ENCODE measurements around the gene PTPRE. TPM values are rescaled to one million over a fixed set of nuclear protein-coding genes. Genes with fewer than 3 reads are reported as not detected.
A peak's percentile ranks its signal among the peaks of the same experiment; 100 is the strongest.
"Not testable (repeated sequence)": the region's sequence is repeated elsewhere in the genome, so short reads cannot be mapped to it uniquely, and the experiment has no call there.

PTPRE gene
- total RNA-seq, 2 experiments from 2014 or later = 19.9 to 22.3 TPM

DNA sequence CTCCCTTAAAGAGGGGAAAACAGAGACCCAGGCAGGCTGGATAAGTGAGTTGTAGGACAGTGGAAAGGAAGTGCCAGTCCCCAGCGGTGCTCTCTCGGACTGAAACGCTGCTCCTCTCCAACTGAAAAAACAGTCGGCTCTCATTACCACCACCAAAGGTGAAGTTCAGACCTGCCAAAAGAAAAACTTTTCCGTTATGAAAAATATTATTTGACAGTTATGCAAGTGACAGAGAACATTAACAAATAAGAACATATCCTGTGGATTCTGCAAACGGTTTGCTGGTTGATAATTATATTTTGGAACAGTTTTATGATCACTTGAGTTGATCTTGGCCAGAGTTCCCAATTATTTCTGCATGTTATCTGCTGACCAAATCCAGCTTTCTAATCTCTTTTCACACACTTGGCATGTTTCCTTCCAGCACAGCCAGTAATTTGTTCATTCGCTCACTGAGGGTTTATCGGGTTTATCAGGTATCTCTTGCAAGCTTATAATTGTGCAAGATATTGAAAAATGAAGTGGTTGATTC is 82.6 kb downstream of the PTPRE start:
- ChIA-PET CTCF (interaction anchor here (1.0 to 2.5 kb wide), 4 partner anchors 22 to 80 kb away, joined by 3 to 8 read pairs (median 4); no protein-coding TSS in a partner anchor), POLR2A (interaction anchor here (0.9 kb wide), 1 partner anchor 11 kb away, joined by 4 read pairs; no protein-coding TSS in a partner anchor)
- Mint-ChIP-seq H3K27me3 (peaks cover 2% of the 10 kb centered on the region), H3K4me3 (no peak overlapping the region), H3K9me3 (no peaks in the 10 kb centered on the region), H3K36me3 (ENCODE audit: low read depth) (no peaks in the 10 kb centered on the region), H3K4me1 (ENCODE audit: low read depth) (peaks cover 48% of the 10 kb centered on the region), H3K27ac (peak overlapping the region; percentile 95)
- no peak for ATAC-seq
- intact Hi-C loops (cut with micrococcal nuclease) = no loop called here
- TF ChIP-seq, protein P1, sequence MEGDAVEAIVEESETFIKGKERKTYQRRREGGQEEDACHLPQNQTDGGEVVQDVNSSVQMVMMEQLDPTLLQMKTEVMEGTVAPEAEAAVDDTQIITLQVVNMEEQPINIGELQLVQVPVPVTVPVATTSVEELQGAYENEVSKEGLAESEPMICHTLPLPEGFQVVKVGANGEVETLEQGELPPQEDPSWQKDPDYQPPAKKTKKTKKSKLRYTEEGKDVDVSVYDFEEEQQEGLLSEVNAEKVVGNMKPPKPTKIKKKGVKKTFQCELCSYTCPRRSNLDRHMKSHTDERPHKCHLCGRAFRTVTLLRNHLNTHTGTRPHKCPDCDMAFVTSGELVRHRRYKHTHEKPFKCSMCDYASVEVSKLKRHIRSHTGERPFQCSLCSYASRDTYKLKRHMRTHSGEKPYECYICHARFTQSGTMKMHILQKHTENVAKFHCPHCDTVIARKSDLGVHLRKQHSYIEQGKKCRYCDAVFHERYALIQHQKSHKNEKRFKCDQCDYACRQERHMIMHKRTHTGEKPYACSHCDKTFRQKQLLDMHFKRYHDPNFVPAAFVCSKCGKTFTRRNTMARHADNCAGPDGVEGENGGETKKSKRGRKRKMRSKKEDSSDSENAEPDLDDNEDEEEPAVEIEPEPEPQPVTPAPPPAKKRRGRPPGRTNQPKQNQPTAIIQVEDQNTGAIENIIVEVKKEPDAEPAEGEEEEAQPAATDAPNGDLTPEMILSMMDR (IDR thresholded peaks at IDR 0.05) = no peak
- no peak for DNase-seq

DNA sequence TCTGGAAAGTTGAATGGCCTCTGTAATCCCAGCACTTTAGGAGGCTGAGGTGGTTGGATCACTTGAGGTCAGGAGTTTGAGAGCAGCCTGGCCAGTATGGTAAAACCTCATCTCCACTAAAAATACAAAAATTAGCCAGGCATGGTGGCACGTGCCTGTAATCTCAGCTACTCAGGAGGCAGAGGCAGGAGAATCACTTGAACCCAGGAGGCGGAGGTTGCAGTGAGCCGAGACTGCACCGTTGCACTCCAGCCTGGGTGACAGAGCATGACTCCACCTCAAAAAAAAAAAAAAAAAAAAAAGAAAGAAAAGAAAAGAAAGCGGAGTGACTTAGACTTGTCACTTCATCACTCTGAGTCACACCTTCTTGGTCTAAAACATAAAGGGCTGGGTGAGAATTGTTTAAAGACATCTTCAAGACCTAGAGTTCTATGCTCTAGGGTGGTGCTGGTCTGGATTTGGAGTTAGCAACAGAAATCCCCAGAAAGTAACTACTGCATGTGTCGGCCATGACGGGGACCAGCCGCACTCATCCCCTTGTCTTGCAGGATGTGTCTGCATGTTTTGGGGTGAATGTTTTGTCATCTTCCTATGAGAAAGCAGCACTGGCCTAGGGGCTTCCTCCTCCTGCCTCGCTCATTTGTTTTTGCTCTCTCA is 83.4 kb downstream of the PTPRE start:
- DNase-seq = peak; percentile 54
- CTCF ChIA-PET = interaction anchor here (1.2 to 4.0 kb wide), 5 partner anchors 21 to 159 kb away, joined by 3 to 33 read pairs (median 5); partner anchors contain the start of gene PTPRE
- Mint-ChIP-seq H3K27ac (peak overlapping the region; percentile 95), H3K4me1 (ENCODE audit: low read depth) (peaks cover 48% of the 10 kb centered on the region), H3K4me3 (peak overlapping the region; percentile 22)
- ATAC-seq = peak; percentile 84
- H3K36me3 Mint-ChIP-seq (ENCODE audit: low read depth); intact Hi-C loops (cut with micrococcal nuclease); H3K9me3 Mint-ChIP-seq; H3K27me3 Mint-ChIP-seq: not testable (repeated sequence)
- POLR2A ChIA-PET = interaction anchor here (0.9 to 1.6 kb wide), 2 partner anchors 10 to 24 kb away, joined by 4 read pairs; no protein-coding TSS in a partner anchor

DNA sequence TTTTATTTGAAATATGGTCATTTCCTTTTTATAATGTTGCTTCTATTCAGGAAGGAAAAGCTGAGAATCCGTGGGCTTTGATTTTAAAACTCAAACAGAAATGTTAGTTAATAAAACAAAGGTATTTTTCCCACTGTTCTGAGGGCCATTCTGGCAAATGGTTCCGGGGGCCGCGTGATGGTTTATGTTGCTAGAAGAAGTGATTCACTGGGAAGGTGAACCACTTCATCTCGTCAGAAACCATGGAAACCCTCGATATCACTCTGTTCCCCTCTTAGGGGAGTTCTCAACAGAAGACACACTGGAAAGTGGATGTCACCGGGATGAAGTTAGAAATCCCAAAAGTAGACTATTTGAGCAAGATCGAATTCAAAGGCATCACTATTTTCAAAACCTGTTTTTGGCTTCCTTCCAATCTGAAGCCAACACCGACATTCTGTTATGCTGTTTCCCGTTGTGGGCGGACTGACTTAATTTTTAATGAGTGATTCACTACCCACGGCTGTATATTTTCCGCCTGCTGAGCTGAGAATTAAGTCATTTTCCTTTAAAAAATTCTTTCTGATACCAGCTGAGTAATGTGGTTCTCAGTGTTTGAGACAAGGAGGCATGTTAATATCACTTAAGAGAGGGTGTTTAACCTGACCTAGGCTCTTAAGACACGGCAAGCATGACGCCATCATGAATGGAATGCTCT is 84.1 kb downstream of the PTPRE start:
- ATAC-seq (peak; percentile 77), DNase-seq (peak; percentile 88)
- TF ChIP-seq, protein P1 (IDR thresholded peaks at IDR 0.05) = no peak
- Mint-ChIP-seq H3K4me3 (peak overlapping the region; percentile 50), H3K36me3 (ENCODE audit: low read depth) (no peaks in the 10 kb centered on the region), H3K4me1 (ENCODE audit: low read depth) (peaks cover 48% of the 10 kb centered on the region), H3K27ac (peak overlapping the region; percentile 95), H3K27me3 (no peaks in the 10 kb centered on the region), H3K9me3 (no peaks in the 10 kb centered on the region)
- ChIA-PET CTCF (interaction anchor here (0.8 to 4.0 kb wide), 9 partner anchors 17 to 158 kb away, joined by 3 to 33 read pairs (median 4); partner anchors contain the start of gene PTPRE), POLR2A (interaction anchor here (1.0 to 1.6 kb wide), 5 partner anchors 10 to 23 kb away, joined by 3 to 4 read pairs (median 4); no protein-coding TSS in a partner anchor)
- intact Hi-C loops (cut with micrococcal nuclease) = no loop called here

DNA sequence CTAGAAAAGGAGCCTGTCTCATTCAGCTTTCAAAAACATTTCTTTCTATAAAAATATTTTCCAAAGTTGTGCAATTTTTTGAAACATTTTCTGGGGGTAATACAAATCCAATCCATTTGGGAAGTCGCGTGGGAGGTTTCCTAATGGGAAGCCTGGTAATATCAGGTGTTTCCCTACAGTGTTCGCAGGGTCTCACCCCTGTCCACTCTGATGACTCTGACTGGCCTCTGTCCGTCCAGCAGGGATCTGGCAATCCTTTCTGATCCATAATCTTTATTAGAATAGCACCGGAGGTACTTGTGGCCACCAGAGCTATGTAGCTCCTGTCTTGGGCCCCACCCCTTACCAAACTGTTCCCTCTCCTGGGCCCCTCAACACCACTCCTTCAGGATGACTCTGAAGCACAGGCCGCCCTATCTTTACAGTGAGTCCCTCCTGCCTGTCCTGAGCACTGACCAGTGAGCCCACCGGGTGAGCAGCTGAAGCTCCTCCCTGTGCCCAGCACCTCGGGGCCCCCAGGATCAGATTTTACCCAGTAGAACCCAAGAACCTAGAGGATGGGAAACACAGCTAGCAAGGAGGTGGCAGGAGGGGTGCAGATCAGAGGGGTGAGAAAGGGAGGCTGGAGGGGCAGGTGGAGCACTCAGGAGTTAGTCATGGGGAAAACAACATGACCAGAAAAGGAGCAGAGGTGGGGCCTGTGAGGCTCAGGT is 84.8 kb downstream of the PTPRE start:
- Mint-ChIP-seq H3K4me3 (peak overlapping the region; percentile 50), H3K27me3 (no peaks in the 10 kb centered on the region), H3K9me3 (no peaks in the 10 kb centered on the region), H3K36me3 (ENCODE audit: low read depth) (no peaks in the 10 kb centered on the region), H3K4me1 (ENCODE audit: low read depth) (peaks cover 42% of the 10 kb centered on the region), H3K27ac (peak overlapping the region; percentile 95)
- TF ChIP-seq, protein P1 (IDR thresholded peaks at IDR 0.05) = no peak
- ChIA-PET POLR2A (interaction anchor here (1.0 to 1.6 kb wide), 5 partner anchors 9 to 23 kb away, joined by 3 to 4 read pairs (median 4); no protein-coding TSS in a partner anchor), CTCF (interaction anchor here (0.8 to 4.0 kb wide), 9 partner anchors 16 to 157 kb away, joined by 3 to 33 read pairs (median 4); partner anchors contain the start of gene PTPRE)
- DNase-seq (no peak), ATAC-seq (no peak)
- intact Hi-C loops (cut with micrococcal nuclease) = no loop called here

DNA sequence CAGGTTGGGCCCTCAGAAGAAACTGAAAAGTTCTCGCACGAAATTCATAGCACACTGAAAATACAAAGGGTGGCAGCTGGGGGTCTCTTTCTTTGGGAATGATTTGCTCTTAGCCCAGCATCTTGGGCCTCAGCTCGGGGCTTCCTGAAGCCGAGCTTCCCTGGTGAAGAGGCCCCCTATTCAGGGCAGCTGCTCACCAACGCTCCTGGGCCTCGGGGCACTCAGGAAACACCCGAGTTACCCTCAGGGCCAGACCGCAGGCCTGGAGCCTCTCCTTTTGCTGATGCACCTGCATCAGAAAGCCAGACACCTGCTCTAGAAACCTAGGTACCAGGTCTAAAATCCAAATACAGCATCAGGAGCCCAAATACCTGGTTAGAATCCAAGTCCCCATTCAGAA is 85.5 kb downstream of the PTPRE start:
- ATAC-seq (no peak), DNase-seq (no peak)
- Mint-ChIP-seq H3K4me3 (no peak overlapping the region), H3K27me3 (no peaks in the 10 kb centered on the region), H3K9me3 (no peaks in the 10 kb centered on the region), H3K4me1 (ENCODE audit: low read depth) (peaks cover 40% of the 10 kb centered on the region), H3K36me3 (ENCODE audit: low read depth) (no peaks in the 10 kb centered on the region), H3K27ac (peak overlapping the region; percentile 95)
- CTCF ChIA-PET = interaction anchor here (1.2 to 4.0 kb wide), 5 partner anchors 15 to 86 kb away, joined by 3 to 33 read pairs (median 4); partner anchors contain the start of gene PTPRE
- TF ChIP-seq, protein P1 (IDR thresholded peaks at IDR 0.05) = no peak
- intact Hi-C loops (cut with micrococcal nuclease) = no loop called here
- POLR2A ChIA-PET = no interaction called here

Data from activated CD8-positive, alpha-beta T cell treated with anti-CD3 and anti-CD28 coated beads for 36 hours (primary cell).